RCC 7860 (cell line): Measurements from ENCODE around the gene UTP18.
"Not testable (repeated sequence)": the region's sequence is repeated elsewhere in the genome, so short reads cannot be mapped to it uniquely, and the experiment has no call there.

Source experiments
- DNase-seq: peaks from one replicate; pipeline ENCODE4 v3.0.0-alpha.2; 2015; ENCODE audit warnings: low spot score
- FAIRE-seq: peaks from 2 replicates; lab custom pipeline; 2012; peaks lifted over from hg19 to GRCh38; lab: Jason Lieb, UNC

Gene UTP18

GRCh38 chr17:51325471-51325870, 65.1 kb downstream of the UTP18 start:
- FAIRE-seq (no peak), DNase-seq (no peak)

- not testable (repeated sequence) for FAIRE-seq, DNase-seq
These were observed 70.6 kb downstream of the UTP18 start for GRCh38 chr17:51330861-51331503.

GRCh38 chr17:51335006-51335590, 74.8 kb downstream of the UTP18 start:
- FAIRE-seq (no peak), DNase-seq (no peak)

- FAIRE-seq, result no peak
- no peak for DNase-seq
These were observed 75.8 kb downstream of the UTP18 start for GRCh38 chr17:51335883-51336822.

GRCh38 chr17:51341457-51341856, 81.1 kb downstream of the UTP18 start:
- no peak for DNase-seq
- FAIRE-seq, result no peak

- FAIRE-seq, result no peak
These were observed 81.9 kb downstream of the UTP18 start for GRCh38 chr17:51342257-51342656.

GRCh38 chr17:51344532-51344931, 84.2 kb downstream of the UTP18 start:
- DNase-seq, result no peak
- no peak for FAIRE-seq

More at GRCh38 chr17:51342257-51342656, 81.9 kb downstream of the UTP18 start:
- no peak for DNase-seq

GRCh38 chr17:51346218-51346982, 86.1 kb downstream of the UTP18 start:
- DNase-seq (no peak), FAIRE-seq (no peak)
